ENCODE measurements around the gene FAM117B.
"Not testable (repeated sequence)": the region's sequence is repeated elsewhere in the genome, so short reads cannot be mapped to it uniquely, and the experiment has no call there.

The FAM117B gene

GRCh38 chr2:202763916-202764315 lies 129.1 kb downstream of the FAM117B start:
- no peak for DNase-seq

- no peak for DNase-seq
These were observed 130.2 kb downstream of the FAM117B start for GRCh38 chr2:202764991-202765390.

GRCh38 chr2:202765436-202765835 lies 130.7 kb downstream of the FAM117B start:
- DNase-seq = no peak

- DNase-seq = no peak
These were observed 133.5 kb downstream of the FAM117B start for GRCh38 chr2:202768273-202768672.

GRCh38 chr2:202769201-202769600 lies 134.4 kb downstream of the FAM117B start:
- DNase-seq = no peak

GRCh38 chr2:202771336-202771735 lies 136.6 kb downstream of the FAM117B start:
- no peak for DNase-seq

GRCh38 chr2:202771741-202772460 lies 137.1 kb downstream of the FAM117B start:
- no peak for DNase-seq

- no peak for DNase-seq
These were observed 138.7 kb downstream of the FAM117B start for GRCh38 chr2:202773301-202773973.

GRCh38 chr2:202774104-202774503 lies 139.3 kb downstream of the FAM117B start:
- DNase-seq = no peak

GRCh38 chr2:202778217-202778616 lies 143.4 kb downstream of the FAM117B start:
- DNase-seq = no peak

GRCh38 chr2:202780514-202781021 lies 145.8 kb downstream of the FAM117B start:
- no peak for DNase-seq

GRCh38 chr2:202782940-202783558 lies 148.3 kb downstream of the FAM117B start:
- DNase-seq = no peak

GRCh38 chr2:202786842-202787241 lies 152.1 kb downstream of the FAM117B start:
- DNase-seq = no peak

GRCh38 chr2:202790676-202791075 lies 155.9 kb downstream of the FAM117B start:
- DNase-seq = no peak

- DNase-seq = no peak
These were observed 163.2 kb downstream of the FAM117B start for GRCh38 chr2:202797944-202798343.

- DNase-seq = not testable (repeated sequence)
These were observed 171.1 kb downstream of the FAM117B start for GRCh38 chr2:202805911-202806310.

- not testable (repeated sequence) for DNase-seq
These were observed 172.8 kb downstream of the FAM117B start for GRCh38 chr2:202807431-202808138.

GRCh38 chr2:202808754-202809153 lies 174.0 kb downstream of the FAM117B start:
- no peak for DNase-seq

GRCh38 chr2:202813387-202813786 lies 178.6 kb downstream of the FAM117B start:
- no peak for DNase-seq

- DNase-seq = no peak
These were observed 179.5 kb downstream of the FAM117B start for GRCh38 chr2:202814226-202814625.

GRCh38 chr2:202815548-202816360 lies 181.0 kb downstream of the FAM117B start:
- DNase-seq = no peak

GRCh38 chr2:202817771-202818170 lies 183.0 kb downstream of the FAM117B start:
- no peak for DNase-seq

All from stimulated activated naive CD4-positive, alpha-beta T cell (primary cell).